NCI-H2227 (cell line): Measurements from ENCODE around the gene TBL1X.

Source experiments
- DNase-seq: peaks from one replicate; lab custom pipeline; 2025; ENCODE audit not compliant: unreplicated experiment; lab: John Stamatoyannopoulos, UW

Gene TBL1X

DNA sequence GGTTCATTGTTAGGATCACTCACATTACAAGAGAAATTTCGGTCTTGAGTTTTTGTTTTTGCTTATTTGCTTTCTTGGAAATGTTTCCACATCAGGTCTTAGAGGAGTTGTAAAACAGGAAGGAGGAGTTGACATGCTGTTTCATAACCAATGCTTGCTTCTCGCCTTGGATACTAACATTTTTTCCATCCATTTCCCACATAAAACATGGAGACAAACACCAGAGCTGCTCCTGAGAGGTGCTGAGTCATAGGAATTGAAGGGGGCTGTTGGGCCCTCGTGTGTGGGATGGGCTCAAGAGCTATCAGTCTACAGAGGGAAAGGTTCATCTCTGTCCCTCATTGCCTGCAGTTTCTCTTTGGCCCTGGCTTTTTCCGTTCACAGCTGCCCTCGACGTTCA lies 29.9 kb downstream of the TBL1X start:
- DNase-seq, result no peak

DNA sequence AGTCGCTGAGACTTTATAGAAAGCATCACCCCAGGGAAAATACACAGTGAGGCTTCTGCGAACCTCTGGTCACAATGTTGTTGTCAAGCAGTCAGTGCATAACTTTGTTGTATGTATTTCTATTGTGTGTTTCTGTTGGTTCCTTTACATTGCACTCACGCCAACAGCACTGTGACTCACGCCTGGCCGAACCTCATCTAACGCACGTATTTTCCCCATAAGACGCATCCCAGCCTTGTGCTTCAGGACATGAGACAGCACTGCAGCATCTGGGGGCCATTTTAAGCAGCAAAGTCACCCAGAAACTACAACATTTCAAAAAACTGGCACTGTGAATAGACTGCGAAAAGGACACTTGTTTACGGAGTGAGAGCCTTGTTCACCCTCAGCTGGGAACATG lies 30.6 kb downstream of the TBL1X start:
- no peak for DNase-seq

DNA sequence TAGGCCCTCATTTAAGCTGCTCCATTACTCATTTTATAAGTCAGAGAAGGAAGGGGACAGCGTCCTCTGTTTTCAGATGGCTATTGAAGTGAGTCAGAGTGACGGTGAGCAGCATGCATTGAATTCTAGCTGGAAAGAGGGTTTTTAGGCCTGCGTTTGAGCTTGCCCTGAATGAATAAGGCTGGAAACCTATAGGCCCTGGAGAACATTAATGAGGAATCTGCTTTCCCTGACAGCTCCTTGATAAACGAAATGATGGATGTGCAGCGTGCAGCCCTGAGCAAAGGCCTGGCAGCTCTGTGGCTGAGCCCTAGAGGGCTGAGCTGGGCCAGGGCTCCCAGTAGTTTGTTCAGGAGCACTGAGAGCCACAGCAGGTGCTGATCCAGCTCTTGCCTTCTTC lies 33.4 kb downstream of the TBL1X start:
- DNase-seq, result no peak

DNA sequence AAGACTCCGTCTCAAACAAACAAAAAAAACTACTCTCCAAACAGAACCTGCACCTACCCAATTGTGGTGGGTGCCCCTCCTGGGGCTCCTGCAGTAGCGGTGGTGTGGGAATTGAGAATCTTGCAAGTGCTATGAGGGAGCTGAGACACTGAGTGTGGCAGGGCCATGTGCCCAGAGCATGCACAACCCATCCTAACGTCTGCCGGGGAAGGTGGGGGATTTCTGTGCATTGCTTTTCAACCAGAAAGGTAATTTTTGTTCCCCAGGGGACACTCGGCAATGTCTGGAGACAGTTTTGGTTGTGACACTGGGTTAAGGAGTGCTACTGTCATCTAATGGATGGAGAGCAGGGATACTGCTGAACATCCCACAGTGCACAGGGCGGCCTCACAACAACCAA lies 35.7 kb downstream of the TBL1X start:
- no peak for DNase-seq

DNA sequence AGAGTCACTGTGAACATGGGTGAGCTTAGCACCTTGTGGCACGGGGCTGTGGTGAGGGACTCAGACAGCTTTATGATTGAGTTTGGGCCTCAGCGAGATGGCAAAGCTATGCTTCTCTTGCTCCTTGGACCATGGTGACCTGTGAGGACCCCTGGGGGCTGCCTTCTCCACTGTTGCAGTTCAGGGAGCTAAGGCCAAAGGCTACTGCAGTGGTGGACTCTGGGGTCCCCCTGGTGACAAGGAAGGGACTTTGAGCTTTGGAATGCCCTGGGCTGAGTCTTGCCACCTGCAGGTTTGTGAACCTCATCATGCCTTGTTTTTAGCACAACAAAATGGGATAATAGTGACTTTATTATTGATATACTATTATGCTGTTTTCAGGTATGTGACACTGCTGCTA lies 36.5 kb downstream of the TBL1X start:
- DNase-seq, result no peak

DNA sequence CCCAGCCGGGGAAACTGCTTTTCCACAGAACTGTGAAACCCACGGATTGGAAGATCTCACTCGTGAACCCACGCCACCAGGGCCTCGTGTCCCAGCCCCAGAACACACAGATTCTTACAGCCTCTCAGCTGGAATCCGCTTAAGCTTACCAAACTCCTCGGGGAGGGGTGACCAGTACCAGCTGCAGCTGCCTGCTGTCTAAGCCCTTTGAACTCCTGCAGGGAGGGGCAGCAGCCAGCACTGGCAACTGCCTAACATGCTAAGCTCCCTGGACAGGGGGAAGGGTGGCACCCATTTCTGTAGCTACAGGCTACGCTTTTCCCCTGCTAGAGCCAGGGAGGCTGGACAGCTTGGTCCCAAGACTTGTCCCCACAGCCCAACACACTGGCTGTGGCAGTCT lies 38.4 kb downstream of the TBL1X start:
- DNase-seq, result no peak

DNA sequence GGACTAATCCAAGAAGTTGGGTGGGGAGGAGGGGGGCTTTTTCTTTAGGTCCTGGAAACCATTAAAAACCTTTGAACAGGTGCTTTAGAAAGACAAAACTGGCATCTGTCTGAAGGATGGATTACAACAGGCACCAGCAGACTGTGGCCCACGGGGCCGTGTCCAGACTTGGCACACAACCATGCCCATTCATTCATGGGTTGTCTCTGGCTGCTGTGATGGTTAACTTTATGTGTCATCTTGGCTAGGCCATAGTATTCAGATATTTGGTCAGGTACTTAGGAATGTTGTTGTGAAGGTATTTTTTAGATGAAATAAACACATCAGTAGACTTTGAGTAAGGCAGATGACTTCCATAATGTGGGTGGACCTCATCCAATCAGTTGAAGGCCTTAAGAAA lies 45.5 kb downstream of the TBL1X start:
- DNase-seq, result no peak

DNA sequence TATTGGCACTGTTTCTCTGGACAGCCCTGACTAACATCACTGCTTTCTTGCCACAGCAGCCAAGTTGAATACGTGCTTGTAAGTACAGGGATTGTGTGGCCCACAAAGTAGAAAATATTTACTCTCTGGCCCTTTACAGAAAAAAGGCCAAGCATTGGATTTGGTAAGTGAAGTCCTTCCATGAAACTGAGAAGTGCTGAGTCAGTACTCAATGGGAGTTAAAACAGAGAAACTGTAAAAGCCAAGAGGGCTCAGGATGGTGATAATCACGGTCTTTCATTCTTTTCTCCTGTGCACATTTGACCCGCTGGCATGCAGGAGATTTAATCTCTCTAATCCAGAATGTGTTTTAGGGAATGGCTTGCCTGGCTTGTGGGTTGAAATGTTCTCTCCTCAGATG lies 46.1 kb downstream of the TBL1X start:
- no peak for DNase-seq

DNA sequence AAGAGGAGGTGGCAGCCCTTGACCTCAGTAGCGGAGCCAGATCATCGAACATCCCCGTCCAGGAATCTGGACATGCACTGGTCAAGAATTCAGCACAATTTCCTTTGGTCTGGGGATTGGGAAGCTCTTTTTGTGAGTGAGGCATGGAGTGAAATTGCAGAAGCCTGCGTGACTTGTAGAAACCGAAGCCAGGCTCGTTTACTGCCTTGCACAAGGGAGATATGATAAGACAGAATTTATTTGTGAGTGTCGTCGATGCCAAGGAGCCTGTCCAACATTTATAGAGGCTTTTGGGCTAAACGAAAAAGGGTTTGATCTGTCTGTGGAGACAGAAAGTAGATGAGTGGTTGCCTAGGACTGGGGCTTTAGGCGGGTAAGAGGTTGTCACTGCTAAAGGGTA lies 50.6 kb downstream of the TBL1X start:
- no peak for DNase-seq

DNA sequence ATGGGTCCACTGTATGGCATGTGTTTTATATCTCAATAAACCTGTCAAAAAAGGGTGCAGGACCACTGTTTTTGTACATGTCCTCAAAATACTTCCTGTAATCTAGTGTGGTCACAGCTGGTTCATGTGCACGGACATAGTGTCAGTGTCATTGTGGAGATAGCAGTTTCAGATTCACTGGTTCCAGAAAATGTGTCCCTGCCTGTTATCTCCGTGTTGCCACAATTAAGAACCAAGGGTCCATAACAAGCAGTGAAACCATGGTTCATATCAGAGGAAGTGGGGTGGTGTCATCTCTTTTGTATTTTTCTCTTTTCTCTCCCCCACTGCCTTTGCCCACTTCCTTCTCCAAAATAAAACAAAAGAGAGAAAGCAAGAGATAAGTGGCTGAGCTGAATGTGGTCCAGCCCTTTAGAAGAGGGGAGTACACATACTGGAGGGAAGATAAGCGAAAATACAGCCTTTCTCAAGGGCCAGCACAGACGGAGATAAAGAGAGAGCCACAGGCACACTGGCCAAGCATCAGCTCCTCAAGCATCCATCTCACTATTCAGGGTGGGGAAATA lies 51.2 kb downstream of the TBL1X start:
- DNase-seq, result no peak

DNA sequence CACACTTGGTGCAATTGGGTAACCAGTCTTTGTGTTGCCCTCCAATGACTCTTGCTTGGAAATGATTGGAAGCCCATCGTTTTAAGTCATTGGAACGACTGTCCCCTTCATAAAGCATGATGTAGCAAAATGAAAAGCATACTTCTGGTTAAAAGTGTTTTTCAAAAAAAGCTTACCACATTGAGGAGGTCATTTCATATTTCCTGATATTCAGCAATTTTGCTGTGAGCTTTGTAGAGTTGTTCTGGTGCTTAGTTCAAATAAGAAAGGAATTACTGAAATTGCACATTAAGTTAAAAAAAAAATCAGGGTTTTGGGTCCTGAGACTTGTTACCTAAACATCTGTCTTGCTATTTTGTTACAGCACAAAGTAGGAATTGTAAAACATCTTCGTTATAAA lies 51.8 kb downstream of the TBL1X start:
- no peak for DNase-seq

DNA sequence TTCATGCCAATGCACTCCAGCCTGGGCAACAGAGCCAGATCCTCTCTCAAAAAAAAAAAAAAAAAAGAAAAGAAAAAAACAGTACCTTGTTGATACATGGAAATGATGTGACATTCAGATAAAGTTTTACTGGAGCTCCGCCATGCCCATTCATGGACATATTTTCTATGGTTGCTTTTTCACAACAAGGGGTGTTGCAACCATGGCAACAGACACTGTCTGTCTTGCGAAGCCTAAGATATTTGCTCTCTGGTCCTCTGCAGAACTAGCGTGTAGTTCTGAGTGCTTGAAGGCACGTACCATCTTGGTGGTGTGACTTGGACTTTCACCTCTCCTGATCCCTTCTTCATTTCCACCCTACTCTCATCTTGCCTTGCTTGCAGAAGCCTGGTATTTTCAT lies 53.2 kb downstream of the TBL1X start:
- no peak for DNase-seq

DNA sequence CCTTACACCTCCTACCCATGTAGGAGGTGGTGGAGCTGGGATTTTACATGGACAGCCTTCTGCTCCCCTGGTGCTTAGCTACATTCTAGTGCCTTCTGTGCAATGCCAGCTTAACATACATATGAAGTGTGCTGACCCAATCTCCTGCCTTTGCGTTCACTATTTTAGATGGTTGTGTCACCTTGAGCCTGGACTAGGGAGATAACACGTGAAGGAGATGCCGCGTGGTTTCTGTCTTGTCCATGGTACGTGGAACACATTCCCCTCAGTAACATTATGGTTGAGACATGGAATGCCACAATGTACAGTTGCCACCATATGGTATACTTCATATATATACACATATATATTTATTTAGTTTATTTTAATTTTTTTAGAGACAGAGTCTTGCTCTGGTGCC lies 54.0 kb downstream of the TBL1X start:
- no peak for DNase-seq

DNA sequence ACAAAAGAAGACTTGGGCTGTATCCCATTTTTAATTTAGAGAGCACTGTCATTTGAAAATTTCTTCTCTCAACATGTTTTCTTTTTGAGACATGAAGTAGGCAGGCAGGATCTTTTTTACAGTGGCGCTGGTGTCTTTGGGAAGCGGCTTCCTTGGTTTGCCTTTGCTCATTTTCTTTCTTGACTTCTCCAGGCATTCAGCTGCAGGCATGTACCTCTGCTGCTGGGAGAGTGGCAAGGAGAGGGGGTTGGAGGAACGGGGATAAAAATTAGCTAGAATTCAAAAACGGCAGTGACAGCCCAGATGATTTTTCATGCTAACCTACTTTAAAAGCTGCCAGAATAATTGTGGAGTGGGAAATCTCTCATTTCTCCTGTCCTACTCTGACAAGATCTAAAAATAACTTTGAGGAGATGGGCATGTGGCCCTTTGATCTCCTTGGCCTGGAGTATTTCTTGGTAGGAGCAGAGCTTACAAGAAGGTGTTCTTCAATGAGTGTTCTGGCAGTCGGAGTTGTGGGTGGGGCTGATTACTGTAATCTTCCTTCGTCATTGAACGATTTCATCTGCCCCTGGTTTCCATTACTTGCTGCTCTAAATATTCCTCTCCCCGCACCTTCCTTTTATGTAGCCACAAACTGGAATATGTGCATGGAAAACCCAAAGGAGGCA lies 54.8 kb downstream of the TBL1X start:
- peak; percentile 37 for DNase-seq

DNA sequence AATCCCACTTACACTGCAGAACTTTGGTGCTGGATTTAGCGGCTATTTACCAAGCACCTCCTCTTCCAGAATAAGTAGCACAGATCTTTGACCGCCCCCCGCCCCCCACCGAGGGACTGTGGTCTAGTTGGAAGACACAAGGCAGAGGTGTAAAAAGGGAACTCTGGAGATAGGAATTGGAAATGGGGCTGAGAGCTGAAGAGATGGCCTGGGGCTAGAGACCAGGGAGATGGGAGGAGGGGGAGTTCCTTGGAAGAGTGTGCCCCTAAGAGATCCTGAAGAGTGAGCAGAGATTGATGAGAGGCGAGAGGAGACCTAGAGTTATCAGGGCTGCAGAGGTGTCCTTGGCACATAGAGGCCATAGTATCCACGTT lies 55.3 kb downstream of the TBL1X start:
- DNase-seq, result no peak

DNA sequence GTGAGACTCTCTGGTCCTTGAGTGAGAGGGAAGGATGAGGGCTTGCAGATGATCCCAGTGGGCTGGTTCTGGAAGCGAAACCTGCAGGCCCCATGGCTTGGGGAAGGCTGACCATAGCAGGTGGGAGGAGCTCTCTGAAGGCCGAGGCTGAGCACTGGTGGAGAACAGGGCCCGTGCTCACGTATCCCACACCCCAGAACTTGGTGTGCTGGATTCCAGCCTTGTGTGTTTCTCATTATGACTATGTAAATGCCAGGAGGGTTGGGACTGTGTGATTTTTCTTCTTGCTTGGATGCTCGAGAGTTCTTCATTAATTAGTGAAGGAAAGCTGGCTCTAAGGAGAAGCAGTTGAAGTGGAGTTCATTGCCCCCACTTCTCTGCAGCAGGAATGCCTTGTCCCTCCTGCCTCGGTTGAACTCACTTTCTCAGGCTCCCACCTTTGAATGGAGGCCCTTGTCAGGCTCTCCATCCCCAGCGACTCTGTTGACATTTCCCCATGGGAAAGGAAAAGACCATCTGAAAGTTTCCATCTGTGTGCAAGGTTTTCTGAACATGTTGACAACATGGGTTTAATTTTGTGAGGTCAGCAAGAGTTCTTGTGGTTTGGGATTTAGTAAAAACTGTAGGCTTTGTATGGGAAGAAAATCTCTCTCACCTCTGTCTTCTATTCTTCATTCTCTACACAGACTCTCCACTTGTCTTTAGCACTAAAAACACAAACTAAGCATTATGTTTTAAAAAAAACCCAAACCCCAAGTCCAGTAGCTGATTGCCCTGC lies 57.7 kb downstream of the TBL1X start:
- no peak for DNase-seq

DNA sequence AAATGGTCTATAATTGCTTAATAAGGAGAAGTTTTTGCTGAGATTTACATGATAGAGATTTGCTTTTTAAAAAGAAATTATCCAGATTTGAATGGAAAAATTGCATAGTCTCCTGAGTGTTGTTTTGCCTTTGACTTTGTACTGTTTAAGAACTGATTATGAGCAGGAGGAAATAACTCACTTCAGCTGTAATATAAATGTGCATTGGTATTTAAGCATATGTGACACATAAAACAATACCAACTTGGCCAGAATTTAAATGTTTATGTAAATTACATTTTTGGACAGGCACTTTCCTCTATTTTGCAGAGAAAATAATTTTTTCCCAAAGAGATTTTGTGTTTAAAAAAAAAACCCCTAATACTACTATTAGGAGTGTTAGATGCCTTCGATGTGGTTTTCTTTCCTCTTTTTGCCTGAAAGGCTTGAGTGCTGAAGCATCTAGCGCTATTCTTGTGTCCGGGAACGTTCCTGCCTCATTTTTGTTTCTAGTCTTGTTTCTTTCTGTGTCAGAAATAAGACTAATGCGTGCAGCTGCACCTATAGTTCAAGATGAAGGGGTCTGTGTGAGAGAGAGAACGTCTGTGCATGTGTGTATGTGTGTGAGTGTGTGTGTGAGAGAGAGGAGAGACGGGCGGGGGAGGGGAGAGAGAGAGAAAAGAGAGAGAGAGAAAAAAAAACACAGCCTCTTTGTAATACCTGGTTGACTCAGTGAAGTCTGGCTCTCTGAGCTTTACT lies 60.8 kb downstream of the TBL1X start:
- peak; percentile 72 for DNase-seq

DNA sequence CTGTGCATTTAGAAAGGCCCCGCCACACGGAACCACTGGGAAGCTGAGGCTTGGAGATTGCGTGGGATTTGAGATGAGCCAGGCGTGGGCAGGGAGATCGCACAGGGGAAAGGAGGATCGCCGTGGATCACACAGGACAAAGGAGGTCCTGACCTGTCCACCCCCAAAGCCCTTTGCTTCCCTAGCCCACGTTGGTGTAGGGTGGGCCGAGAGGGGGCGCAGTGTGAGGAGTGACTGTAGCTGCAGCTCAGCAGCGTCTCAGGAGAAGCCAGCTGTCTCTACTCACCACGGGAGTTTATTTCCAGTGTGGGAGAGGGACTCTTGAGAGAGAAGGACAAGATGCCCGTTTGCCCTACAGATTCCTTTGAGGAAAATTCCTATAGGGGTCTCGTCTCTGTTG lies 62.1 kb downstream of the TBL1X start:
- no peak for DNase-seq

DNA sequence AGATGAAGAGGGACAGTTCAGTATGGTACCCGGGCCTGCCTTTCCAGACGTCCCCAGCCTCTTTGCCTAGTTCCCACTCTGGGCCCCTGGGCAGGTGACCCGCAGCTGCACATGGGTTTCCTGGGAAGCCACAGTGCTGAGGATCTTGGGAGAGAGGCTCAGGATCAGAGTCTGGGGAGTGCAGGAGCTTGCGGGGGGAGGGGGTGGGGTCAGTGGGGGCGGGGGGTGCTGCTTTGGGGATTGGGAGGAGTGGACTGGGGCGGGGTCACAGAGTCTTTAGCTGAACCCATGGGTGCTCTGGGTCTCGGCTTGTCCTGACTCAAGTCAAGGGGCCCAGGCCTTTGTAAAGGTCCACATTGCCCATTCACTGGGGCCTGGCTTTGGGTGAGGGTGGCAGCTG lies 63.6 kb downstream of the TBL1X start:
- no peak for DNase-seq

DNA sequence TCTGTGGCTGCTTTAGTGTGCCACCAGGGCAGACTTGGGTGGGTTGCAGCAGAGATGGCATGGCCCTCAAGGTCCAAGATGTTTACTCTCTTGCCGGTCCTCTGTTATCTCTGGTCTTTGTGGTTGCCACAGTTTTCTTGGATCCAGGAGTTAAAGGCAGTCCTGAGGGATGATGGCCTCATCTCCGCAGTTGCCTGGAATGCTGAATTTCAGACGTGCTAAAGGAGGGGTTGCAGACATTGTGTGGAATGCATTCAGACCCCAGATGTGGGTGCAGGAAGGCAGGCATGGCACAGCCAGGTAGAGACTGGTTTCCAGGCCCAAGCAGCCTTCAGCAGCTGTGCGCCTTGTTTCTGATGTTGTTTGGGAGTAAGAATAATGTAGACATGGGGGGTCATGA lies 64.4 kb downstream of the TBL1X start:
- no peak for DNase-seq

DNA sequence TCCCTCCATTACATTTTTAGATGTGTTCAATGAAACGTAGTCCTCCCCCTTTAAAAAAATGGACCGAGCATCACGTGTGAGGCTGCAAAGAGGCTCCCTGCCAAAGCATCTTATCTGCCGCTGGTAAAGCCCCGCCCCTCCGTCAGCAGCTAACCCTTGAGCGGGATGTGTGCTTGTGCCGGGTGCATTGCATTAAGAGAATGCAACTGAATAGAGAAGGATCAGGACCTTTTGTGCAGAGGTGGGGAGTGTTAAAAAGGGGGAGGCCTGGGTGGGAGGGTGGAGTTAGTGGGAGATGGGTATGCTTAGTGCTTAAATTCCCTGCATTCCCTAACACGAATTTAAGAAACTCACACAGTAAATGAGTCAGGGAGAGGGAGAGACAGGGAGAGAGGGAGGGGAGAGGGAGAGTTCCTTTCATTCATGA lies 66.0 kb downstream of the TBL1X start:
- peak; percentile 92 for DNase-seq

DNA sequence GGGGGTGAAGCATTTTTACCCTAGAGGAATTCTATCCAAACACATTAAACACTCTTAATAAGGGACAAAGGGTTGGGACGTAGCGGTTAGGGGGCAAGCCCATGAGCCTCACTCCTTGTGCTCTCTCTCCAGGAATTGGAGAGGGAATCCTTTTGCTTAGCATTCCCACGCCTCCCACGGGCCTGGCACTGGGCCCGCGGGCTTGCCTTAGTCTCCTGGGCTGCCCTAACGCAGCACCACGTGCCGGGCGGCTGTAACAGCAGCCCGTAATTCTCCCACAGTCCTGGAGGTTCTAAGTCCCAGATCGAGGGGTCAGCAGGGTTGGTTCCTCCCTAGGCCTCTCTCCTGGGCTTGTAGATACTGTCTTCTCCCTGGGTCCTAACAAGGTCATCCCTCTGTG lies 67.5 kb downstream of the TBL1X start:
- DNase-seq, result no peak
